SK-N-SH treated with all-trans-retinoic acid at 6 μM for 48 hours (cell line): ENCODE data around the gene P3H3.

Source experiments
- ATAC-seq: fragments of 200-7000 bp; cut with Tn5 transposase; 3 replicates; pipeline ENCODE4 v1.9.1; 2020; ENCODE audit warnings: mild to moderate bottlenecking, moderate library complexity
- CSDC2 ChIP-seq: fragments of 250-450 bp; sonication (Bioruptor Pico); IDR thresholded peaks from 2 replicates; pipeline ENCODE4 v1.5.0; 2020; ENCODE audit warnings: mild to moderate bottlenecking, moderate library complexity
- ESRRG ChIP-seq: fragments of 250-450 bp; sonication (Bioruptor Pico); IDR thresholded peaks from 2 replicates; pipeline ENCODE4 v1.6.1; 2021; ENCODE audit warnings: mild to moderate bottlenecking
- GLIS3 ChIP-seq: fragments of 250-450 bp; sonication (Bioruptor Pico); IDR thresholded peaks from 2 replicates; pipeline ENCODE4 v1.5.0; 2020; ENCODE audit warnings: mild to moderate bottlenecking, moderate library complexity
- ISL1 ChIP-seq: fragments of 250-450 bp; sonication (Bioruptor Pico); IDR thresholded peaks from 2 replicates; pipeline ENCODE4 v2.1.2; 2022; ENCODE audit warnings: mild to moderate bottlenecking, moderate library complexity
- OSR1 ChIP-seq: fragments of 250-450 bp; sonication (Bioruptor Pico); IDR thresholded peaks from 2 replicates; pipeline ENCODE4 v1.8.0; 2022; ENCODE audit warnings: moderate library complexity, mild to moderate bottlenecking, inconsistent platforms
- PATZ1 ChIP-seq: fragments of 250-450 bp; sonication (Bioruptor Pico); IDR thresholded peaks from 2 replicates; pipeline ENCODE4 v1.8.0; 2020; ENCODE audit warnings: mild to moderate bottlenecking, moderate library complexity, borderline replicate concordance
- PPARA ChIP-seq: fragments of 250-450 bp; sonication (Bioruptor Pico); IDR thresholded peaks from 2 replicates; pipeline ENCODE4 v1.5.0; 2020; ENCODE audit warnings: mild to moderate bottlenecking, borderline replicate concordance
- RARB ChIP-seq: fragments of 250-450 bp; sonication (Bioruptor Pico); IDR thresholded peaks from 2 replicates; pipeline ENCODE4 v1.8.0; 2021; ENCODE audit warnings: mild to moderate bottlenecking, moderate library complexity
- TCF4 ChIP-seq: fragments of 250-450 bp; sonication (Bioruptor Pico); IDR thresholded peaks from 2 replicates; pipeline ENCODE4 v1.8.0; 2021; ENCODE audit warnings: mild to moderate bottlenecking, moderate library complexity, borderline replicate concordance
- TOX ChIP-seq: fragments of 250-450 bp; sonication (Bioruptor Pico); IDR thresholded peaks from 2 replicates; pipeline ENCODE4 v1.8.0; 2021; ENCODE audit warnings: mild to moderate bottlenecking, moderate library complexity, borderline replicate concordance
- ZC3H10 ChIP-seq: fragments of 250-450 bp; sonication (Bioruptor Pico); IDR thresholded peaks from 2 replicates; pipeline ENCODE4 v1.5.1; 2021; ENCODE audit warnings: mild to moderate bottlenecking, moderate library complexity
- ZFP30 ChIP-seq: fragments of 450-650 bp; formaldehyde crosslinking; IDR thresholded peaks from 2 replicates; pipeline ENCODE4 v1.5.0; 2022; ENCODE audit warnings: mild to moderate bottlenecking, moderate library complexity
- ZNF565 ChIP-seq: fragments of 450-650 bp; formaldehyde crosslinking; conservative IDR thresholded peaks from 2 replicates; pipeline ENCODE4 v1.5.0; 2020; ENCODE audit warnings: low read depth, mild to moderate bottlenecking, moderate library complexity
- ZNF8 ChIP-seq: fragments of 450-650 bp; formaldehyde crosslinking; IDR thresholded peaks from 2 replicates; pipeline ENCODE4 v1.5.0; 2020; ENCODE audit warnings: mild to moderate bottlenecking, moderate library complexity
- TF ChIP-seq, protein P1 (sequence below): fragments of 250-450 bp; sonication (Bioruptor Pico); IDR thresholded peaks from 2 replicates; pipeline ENCODE4 v1.5.1; 2020; ENCODE audit warnings: low read depth, mild to moderate bottlenecking, moderate library complexity
- TF ChIP-seq, protein P2 (sequence below): fragments of 250-450 bp; sonication (Bioruptor Pico); IDR thresholded peaks from 2 replicates; pipeline ENCODE4 v1.8.0; 2021; ENCODE audit warnings: low read depth, mild to moderate bottlenecking, moderate library complexity, borderline replicate concordance
- TF ChIP-seq, protein P3 (sequence below): fragments of 250-450 bp; sonication (Bioruptor Pico); IDR thresholded peaks from 2 replicates; pipeline ENCODE4 v1.5.1; 2021; ENCODE audit warnings: mild to moderate bottlenecking, moderate library complexity

The P3H3 gene

GRCh38 chr12:6866163-6866919 lies 38.1 kb downstream of the P3H3 start:
- TF ChIP-seq ZNF8 (no peak), ESRRG (CRISPR knock-in tag) (no peak), PATZ1 (CRISPR knock-in tag) (no peak), ZC3H10 (CRISPR knock-in tag) (no peak), RARB (CRISPR knock-in tag) (no peak), GLIS3 (no peak), OSR1 (CRISPR knock-in tag) (no peak), CSDC2 (CRISPR knock-in tag) (no peak)
- TF ChIP-seq, protein P1, sequence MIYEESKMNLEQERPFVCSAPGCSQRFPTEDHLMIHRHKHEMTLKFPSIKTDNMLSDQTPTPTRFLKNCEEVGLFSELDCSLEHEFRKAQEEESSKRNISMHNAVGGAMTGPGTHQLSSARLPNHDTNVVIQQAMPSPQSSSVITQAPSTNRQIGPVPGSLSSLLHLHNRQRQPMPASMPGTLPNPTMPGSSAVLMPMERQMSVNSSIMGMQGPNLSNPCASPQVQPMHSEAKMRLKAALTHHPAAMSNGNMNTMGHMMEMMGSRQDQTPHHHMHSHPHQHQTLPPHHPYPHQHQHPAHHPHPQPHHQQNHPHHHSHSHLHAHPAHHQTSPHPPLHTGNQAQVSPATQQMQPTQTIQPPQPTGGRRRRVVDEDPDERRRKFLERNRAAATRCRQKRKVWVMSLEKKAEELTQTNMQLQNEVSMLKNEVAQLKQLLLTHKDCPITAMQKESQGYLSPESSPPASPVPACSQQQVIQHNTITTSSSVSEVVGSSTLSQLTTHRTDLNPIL (CRISPR knock-in tag): no peak
- TF ChIP-seq, protein P2, sequence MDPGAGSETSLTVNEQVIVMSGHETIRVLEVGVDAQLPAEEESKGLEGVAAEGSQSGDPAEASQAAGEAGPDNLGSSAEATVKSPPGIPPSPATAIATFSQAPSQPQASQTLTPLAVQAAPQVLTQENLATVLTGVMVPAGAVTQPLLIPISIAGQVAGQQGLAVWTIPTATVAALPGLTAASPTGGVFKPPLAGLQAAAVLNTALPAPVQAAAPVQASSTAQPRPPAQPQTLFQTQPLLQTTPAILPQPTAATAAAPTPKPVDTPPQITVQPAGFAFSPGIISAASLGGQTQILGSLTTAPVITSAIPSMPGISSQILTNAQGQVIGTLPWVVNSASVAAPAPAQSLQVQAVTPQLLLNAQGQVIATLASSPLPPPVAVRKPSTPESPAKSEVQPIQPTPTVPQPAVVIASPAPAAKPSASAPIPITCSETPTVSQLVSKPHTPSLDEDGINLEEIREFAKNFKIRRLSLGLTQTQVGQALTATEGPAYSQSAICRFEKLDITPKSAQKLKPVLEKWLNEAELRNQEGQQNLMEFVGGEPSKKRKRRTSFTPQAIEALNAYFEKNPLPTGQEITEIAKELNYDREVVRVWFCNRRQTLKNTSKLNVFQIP: no peak
- TF ChIP-seq, all 23 proteins: peak for 0
- ATAC-seq: no peak

- ATAC-seq: peak; percentile 8
- no peak for TF ChIP-seq TOX
These were observed 38.8 kb downstream of the P3H3 start for GRCh38 chr12:6866920-6867412.

DNA sequence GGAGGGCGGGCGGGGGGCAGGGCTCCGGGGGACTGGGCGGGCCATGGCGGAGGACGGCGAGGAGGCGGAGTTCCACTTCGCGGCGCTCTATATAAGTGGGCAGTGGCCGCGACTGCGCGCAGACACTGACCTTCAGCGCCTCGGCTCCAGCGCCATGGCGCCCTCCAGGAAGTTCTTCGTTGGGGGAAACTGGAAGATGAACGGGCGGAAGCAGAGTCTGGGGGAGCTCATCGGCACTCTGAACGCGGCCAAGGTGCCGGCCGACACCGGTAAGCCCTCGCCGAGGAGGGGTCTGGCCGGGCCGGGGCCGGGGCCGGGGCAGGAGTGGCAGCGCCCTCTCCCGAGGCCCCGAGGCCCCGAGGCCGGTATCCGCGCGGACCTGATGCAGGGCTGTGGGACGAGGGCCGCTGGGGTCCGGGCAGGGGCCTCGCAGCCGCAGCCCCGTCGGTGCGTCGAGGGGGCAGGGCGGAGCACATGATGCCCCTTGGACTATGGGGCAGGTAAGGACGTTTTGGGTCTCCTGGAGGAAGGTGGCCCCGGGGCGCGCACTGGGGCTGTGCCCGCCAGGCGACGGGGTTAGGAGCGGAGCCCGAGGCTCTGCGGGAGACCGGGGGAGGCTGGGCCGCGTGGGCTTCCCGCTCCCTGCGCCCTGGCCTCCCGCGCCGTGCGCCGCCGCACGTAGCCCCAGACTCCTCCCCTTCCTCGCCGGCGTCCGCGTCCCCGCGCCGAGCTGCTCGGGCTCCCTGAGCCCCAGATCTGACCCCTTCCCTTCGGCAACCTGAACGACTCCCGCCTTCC lies 39.4 kb downstream of the P3H3 start, which contains the start of gene TPI1:
TPI1 (plus strand) TSS at position 119 of the 798 bp plus-strand sequence; CDS start at position 155, 36 bp downstream.
- peak; percentile 79 for ATAC-seq
- TF ChIP-seq PATZ1 (CRISPR knock-in tag): no peak
- TF ChIP-seq, protein P1 (CRISPR knock-in tag): no peak
- TF ChIP-seq ISL1 (CRISPR knock-in tag): no peak
- no peak for TF ChIP-seq PPARA (CRISPR knock-in tag)

- peak; percentile 2 for ATAC-seq
- TF ChIP-seq ZFP30 (CRISPR knock-in tag) (no peak), TCF4 (CRISPR knock-in tag) (no peak), ISL1 (CRISPR knock-in tag) (no peak), OSR1 (CRISPR knock-in tag) (no peak), ZNF565 (no peak), GLIS3 (no peak), PATZ1 (CRISPR knock-in tag) (no peak), CSDC2 (CRISPR knock-in tag) (no peak)
- TF ChIP-seq, protein P1 (CRISPR knock-in tag): no peak
- TF ChIP-seq, protein P3, sequence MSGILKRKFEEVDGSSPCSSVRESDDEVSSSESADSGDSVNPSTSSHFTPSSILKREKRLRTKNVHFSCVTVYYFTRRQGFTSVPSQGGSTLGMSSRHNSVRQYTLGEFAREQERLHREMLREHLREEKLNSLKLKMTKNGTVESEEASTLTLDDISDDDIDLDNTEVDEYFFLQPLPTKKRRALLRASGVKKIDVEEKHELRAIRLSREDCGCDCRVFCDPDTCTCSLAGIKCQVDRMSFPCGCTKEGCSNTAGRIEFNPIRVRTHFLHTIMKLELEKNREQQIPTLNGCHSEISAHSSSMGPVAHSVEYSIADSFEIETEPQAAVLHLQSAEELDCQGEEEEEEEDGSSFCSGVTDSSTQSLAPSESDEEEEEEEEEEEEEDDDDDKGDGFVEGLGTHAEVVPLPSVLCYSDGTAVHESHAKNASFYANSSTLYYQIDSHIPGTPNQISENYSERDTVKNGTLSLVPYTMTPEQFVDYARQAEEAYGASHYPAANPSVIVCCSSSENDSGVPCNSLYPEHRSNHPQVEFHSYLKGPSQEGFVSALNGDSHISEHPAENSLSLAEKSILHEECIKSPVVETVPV (CRISPR knock-in tag): no peak
These were observed 40.2 kb downstream of the P3H3 start for GRCh38 chr12:6868211-6869048.
